ENCODE data around the gene ODF2.
A peak's percentile ranks its signal among the peaks of the same experiment; 100 is the strongest.
"Not testable (repeated sequence)": the region's sequence is repeated elsewhere in the genome, so short reads cannot be mapped to it uniquely, and the experiment has no call there.

Gene ODF2

DNA sequence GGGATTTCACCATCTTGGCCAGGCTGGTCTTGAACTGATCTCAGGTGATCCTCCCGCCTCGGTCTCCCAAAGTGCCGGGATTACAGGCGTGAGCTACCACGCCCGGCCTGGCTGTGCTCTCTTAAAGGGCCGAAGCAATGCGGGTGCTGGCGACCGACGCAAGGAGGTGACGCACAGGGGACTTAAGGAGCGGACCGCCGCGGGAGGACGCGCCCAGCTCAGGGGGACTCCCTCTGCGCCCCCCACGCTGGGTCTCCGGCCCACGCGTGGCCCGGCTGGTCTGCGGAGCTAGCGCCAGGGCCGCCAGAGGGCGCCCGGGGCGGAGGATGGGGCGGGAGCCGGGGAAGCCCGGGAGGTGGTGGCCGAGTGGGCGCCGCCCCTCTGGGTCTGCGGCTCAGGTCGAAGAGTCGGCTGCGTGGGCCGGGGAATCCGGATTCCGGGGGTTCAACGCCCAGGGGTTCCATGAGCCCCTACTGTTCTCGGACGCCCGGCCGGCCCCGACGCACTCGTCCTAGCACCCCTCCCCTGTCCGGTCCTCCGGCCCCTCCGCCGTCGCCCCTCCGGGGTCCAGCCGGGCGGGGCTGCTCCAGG is 35.7 kb upstream of the ODF2 start:
- H3K4me1 Mint-ChIP-seq (ENCODE audit: low read depth): peaks cover 12% of the 10 kb centered on the region

DNA sequence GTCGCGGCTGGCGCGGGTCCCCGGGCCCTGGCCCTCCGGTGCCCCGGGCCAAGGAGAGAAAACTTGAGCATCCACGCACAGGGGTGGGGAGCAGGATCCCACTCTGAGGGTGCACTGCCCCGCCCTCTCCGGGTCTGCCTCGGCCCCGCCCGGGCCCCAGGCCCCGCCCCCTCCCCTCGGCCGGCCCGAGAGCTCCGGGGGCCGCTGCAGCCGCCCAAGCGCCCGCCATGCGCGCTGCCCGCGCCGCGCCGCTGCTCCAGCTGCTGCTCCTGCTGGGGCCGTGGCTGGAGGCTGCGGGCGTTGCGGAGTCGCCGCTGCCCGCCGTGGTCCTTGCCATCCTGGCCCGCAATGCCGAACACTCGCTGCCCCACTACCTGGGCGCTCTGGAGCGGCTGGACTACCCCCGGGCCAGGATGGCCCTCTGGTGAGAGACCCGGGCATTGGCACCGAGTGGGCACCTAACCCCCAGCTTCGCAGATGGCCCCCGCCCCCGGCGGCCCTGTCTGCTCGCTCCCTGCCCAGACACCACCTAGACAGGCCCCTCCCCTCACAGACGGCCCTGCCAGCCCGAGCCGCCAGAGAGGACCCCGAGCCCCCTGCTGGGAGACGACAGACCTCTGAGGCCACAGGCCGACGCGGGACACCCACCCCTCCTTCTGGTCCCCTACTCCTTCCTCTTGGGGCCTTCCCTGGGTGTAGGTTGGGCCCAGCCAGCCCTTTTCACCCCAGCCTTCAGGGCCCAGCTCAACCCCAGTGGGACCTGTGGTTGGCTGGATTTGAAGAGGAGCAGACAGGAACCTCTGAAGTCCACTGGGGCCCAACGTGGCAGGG is 34.9 kb upstream of the ODF2 start, which contains the start of gene CERCAM:
Gene CERCAM, plus strand, starts transcription at position 207 of the 831 bp plus-strand sequence. Its CDS starts 21 bp downstream, at position 228.
- Mint-ChIP-seq H3K27me3 (peaks cover 29% of the 10 kb centered on the region), H3K4me3 (peak within 1 kb of the TSS; percentile 76), H3K36me3 (ENCODE audit: low read depth) (no peaks in the 10 kb centered on the region), H3K9me3 (no peaks in the 10 kb centered on the region), H3K27ac (peak within 1 kb of the TSS; percentile 55), H3K4me1 (ENCODE audit: low read depth) (peaks cover 12% of the 10 kb centered on the region)
- DNase-seq: peak; percentile 77

More for the DNA sequence above, 35.7 kb upstream of the ODF2 start:
- Mint-ChIP-seq H3K4me3 (peak overlapping the region; percentile 76), H3K27me3 (peaks cover 35% of the 10 kb centered on the region), H3K27ac (peak overlapping the region; percentile 55), H3K36me3 (ENCODE audit: low read depth) (no peaks in the 10 kb centered on the region), H3K9me3 (no peaks in the 10 kb centered on the region)
- DNase-seq: peak; percentile 82

DNA sequence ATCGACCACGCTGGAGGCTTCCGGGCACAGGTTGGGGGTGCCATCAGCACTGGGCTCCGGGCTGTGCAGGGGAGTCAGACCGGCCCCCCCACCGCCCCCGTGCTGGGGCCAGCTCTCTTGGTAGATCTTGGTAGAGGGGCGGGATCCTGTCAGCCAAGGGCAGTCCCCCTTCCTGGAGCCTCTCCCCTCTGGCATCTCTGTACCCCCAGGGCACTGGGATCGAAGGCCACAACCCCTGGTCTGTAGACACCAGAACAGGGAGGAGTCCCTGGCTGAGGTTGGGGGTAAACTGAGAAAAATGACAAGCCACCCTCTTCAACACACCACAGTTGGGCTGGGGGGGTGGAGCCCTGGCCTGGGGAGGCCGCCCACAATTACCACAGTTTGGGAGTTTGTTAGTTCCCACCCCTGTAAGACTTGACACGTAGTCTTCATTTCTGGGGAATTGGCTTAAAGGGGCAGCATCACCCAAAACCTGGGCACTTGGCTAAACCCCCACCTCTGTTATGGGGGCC is 34.3 kb upstream of the ODF2 start:
- Mint-ChIP-seq H3K9me3 (no peaks in the 10 kb centered on the region), H3K27me3 (peaks cover 22% of the 10 kb centered on the region), H3K4me1 (ENCODE audit: low read depth) (peaks cover 12% of the 10 kb centered on the region), H3K36me3 (ENCODE audit: low read depth) (no peaks in the 10 kb centered on the region), H3K27ac (no peak overlapping the region), H3K4me3 (peak overlapping the region; percentile 44)
- no peak for DNase-seq

DNA sequence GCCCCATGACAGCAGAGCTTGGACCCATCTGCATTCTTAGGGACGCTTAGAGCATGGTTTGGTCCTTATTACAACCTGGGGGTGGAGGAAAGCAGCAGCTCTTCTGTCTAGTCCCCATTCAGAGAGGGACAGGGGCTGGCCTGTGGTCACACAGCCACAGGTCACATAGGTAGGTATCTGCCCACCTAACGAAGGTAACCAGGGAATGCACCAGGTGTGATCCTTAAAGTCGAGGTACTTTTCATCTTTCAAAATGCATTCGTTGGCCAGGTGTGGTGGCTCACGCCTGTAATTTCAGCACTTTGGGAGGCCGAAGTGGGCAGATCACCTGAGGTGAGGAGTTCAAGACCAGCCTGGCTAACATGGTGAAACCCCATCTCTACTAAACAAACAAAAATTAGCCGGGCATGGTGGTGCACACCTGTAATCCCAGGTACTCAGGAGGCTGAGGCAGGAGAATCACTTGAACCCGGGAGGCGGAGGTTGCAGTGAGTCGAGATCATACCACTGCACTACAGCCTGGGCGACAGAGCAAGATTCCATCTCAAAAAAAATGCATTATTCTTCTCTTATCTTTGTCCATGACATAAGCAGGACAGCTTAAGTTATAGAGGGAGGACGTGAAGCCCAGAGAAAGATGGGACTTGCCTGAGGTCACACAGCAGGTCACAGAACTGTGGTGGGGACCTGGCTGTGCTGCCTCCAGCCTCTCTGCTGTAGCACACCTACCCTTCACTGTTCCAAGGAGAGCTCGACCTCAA is 33.6 kb upstream of the ODF2 start:
- Mint-ChIP-seq H3K4me1 (ENCODE audit: low read depth) (peaks cover 12% of the 10 kb centered on the region), H3K27me3 (peaks cover 20% of the 10 kb centered on the region)
- H3K36me3 Mint-ChIP-seq (ENCODE audit: low read depth); DNase-seq; H3K4me3 Mint-ChIP-seq; H3K27ac Mint-ChIP-seq; H3K9me3 Mint-ChIP-seq: not testable (repeated sequence)

DNA sequence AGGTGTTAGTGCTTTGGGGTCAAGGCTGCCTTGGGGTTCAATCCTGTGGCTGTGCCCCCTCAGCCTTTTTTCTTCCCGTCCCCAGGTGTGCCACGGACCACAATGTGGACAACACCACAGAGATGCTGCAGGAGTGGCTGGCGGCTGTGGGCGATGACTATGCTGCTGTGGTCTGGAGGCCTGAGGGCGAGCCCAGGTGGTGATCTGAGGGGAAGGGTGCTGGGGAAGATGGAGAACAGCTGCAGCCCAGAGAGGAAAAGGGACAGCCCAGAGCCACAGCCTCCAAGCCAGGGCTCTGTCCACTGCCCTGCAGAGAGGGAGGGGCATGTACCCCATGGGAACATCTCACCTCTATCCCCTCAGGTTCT is 33.0 kb upstream of the ODF2 start:
- peaks cover 12% of the 10 kb centered on the region for H3K4me1 Mint-ChIP-seq (ENCODE audit: low read depth)
- peaks cover 15% of the 10 kb centered on the region for H3K27me3 Mint-ChIP-seq
- DNase-seq: no peak
- H3K4me3 Mint-ChIP-seq: no peak overlapping the region
- H3K9me3 Mint-ChIP-seq: no peaks in the 10 kb centered on the region
- no peaks in the 10 kb centered on the region for H3K36me3 Mint-ChIP-seq (ENCODE audit: low read depth)
- H3K27ac Mint-ChIP-seq: no peak overlapping the region

DNA sequence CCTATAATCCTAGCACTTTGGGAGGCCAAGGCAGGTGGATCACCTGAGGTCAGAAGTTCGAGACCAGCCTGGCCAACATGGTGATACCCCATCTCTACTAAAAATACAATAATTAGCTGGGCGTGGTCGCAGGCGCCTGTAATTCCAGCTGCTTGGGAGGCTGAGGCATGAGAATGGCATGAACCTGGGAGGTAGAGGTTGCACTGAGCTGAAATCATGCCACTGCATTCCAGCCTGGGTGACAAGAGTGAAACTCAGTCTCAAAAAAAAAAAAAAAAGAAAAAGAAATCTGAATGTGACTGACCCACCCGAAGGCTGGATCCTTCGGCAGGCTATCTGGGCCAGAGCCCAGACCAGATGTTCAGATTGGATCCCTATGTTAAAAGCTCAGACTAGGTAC is 32.5 kb upstream of the ODF2 start:
- H3K9me3 Mint-ChIP-seq; DNase-seq; H3K36me3 Mint-ChIP-seq (ENCODE audit: low read depth); H3K27ac Mint-ChIP-seq; H3K4me3 Mint-ChIP-seq: not testable (repeated sequence)
- Mint-ChIP-seq H3K4me1 (ENCODE audit: low read depth) (peaks cover 12% of the 10 kb centered on the region), H3K27me3 (peaks cover 15% of the 10 kb centered on the region)

DNA sequence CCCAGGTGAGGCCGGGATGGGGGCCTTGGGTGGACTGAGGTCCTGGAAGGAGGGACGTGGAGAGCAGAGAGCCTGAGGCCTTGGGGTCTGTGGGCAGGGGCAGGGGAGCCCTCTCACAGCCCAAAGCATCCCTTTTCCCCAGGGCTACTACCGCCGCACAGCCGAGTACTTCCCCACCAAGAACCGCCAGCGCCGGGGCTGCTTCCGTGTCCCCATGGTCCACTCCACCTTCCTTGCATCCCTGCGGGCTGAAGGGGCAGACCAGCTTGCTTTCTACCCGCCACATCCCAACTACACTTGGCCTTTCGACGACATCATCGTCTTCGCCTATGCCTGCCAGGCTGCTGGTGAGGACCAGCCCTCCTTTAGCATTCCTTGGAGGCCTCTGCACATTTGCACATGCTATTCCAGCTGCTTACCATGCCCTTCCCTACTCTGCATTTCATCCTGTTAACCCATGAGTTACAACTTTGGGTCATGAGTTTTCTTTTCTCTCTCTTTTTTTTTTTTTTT is 31.5 kb upstream of the ODF2 start:
- Mint-ChIP-seq H3K9me3 (no peaks in the 10 kb centered on the region), H3K4me1 (ENCODE audit: low read depth) (peaks cover 7% of the 10 kb centered on the region), H3K27me3 (peaks cover 8% of the 10 kb centered on the region), H3K27ac (no peak overlapping the region), H3K4me3 (no peak overlapping the region), H3K36me3 (ENCODE audit: low read depth) (no peaks in the 10 kb centered on the region)
- no peak for DNase-seq

DNA sequence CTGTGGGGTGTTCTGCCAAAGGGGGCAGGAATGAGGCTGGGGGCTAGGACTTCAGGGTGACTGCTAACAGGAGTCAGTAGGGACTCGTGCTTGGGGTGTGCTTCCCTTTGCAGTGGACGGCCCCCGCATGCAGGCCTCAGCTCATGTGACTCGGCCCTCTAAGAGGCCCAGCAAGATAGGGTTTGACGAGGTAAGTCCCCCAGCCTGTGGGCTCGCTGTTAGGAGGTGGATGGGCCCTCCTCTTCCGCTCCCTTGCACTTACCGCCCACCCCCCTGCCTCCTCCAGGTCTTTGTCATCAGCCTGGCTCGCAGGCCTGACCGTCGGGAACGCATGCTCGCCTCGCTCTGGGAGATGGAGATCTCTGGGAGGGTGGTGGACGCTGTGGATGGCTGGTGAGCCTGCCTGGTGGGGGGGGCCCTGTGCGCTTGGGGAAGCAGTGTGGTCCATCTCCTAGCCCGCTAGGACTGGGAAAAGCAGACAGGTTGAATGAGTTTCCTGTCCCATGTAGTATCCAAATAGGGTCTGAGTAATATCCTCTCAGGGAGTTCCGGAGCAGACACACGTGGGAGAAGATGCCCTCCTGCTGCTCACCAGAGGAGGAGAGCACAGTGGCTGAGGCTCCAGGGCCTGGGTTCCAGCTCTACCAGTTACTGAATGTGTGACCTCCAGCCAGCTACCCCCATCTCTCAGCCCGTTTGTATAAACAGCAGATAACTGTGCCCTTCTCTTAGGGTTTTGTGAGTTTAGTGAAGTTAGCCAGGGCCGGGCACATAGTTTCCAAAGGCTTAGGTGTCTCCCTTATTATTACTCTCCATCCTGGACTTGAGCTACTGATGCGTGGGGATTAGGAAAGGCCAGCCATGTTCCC is 26.9 kb upstream of the ODF2 start:
- DNase-seq: no peak
- H3K9me3 Mint-ChIP-seq: no peaks in the 10 kb centered on the region
- H3K36me3 Mint-ChIP-seq (ENCODE audit: low read depth): no peaks in the 10 kb centered on the region
- H3K4me1 Mint-ChIP-seq (ENCODE audit: low read depth): no peaks in the 10 kb centered on the region
- H3K27me3 Mint-ChIP-seq: no peaks in the 10 kb centered on the region
- H3K4me3 Mint-ChIP-seq: no peak overlapping the region
- no peak overlapping the region for H3K27ac Mint-ChIP-seq

DNA sequence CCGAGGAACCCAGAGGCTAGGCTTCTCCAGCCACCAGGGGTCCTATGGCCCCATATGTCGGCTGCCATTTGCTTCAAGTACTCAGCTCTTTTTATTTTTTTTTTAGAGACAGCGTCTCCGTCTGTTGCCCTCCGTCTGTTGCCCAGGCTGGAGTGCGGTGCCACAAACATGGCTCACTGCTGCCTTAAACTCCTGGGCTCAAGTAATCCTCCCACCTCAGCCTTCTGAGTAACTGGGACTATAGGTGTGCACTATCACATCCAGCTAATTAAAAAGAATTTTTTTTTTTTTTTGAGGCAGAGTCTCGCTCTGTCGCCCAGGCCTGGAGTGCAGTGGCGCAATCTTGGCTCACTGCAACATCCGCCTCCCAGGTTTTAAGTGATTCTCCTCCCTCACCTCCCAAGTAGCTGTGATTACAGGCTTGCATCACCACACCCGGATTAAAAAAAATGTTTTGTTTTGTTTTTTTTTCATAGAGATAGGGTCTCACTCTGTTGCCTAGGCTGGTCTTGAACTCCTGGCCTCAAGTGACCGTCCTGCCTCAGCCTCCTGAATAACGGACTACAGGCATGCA is 26.2 kb upstream of the ODF2 start:
- Mint-ChIP-seq H3K4me3 (no peak overlapping the region), H3K27me3 (no peaks in the 10 kb centered on the region), H3K27ac (no peak overlapping the region), H3K9me3 (no peaks in the 10 kb centered on the region), H3K4me1 (ENCODE audit: low read depth) (no peaks in the 10 kb centered on the region), H3K36me3 (ENCODE audit: low read depth) (no peaks in the 10 kb centered on the region)
- DNase-seq: no peak

DNA sequence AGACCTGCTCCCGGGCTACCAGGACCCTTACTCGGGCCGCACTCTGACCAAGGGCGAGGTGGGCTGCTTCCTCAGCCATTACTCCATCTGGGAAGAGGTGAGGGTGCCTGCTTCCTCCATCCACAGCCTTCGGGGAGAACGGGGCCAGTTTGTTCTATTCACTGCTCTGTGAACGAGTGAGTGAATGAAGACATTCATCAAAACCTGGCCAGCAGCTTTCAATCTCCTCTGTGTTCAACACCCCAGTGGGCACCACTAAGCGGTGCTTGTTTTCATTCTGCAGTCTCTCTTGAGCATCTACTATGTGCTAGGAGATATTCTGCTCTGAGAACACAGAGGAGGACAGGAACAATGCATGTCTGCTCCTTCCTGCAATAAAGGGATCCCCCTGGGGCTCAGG is 24.6 kb upstream of the ODF2 start:
- H3K9me3 Mint-ChIP-seq: no peaks in the 10 kb centered on the region
- H3K4me3 Mint-ChIP-seq: no peak overlapping the region
- H3K36me3 Mint-ChIP-seq (ENCODE audit: low read depth): no peaks in the 10 kb centered on the region
- H3K27me3 Mint-ChIP-seq: no peaks in the 10 kb centered on the region
- DNase-seq: no peak
- H3K4me1 Mint-ChIP-seq (ENCODE audit: low read depth): no peaks in the 10 kb centered on the region
- H3K27ac Mint-ChIP-seq: no peak overlapping the region

DNA sequence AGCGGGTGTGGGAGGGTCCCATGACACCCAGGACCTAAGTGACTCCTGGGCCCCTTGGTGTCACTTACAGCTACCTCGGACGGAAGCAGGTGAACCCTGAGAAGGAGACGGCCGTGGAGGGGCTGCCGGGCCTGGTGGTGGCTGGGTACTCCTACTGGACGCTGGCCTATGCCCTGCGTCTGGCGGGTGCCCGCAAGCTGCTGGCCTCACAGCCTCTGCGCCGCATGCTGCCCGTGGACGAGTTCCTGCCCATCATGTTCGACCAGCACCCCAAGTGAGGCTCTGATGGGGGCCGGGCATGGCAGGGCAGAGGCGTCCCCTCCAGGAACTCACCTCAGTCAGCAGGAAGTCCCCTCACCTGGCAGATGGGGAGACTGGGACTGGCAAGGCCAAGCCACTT is 21.5 kb upstream of the ODF2 start:
- H3K4me1 Mint-ChIP-seq (ENCODE audit: low read depth): peaks cover 4% of the 10 kb centered on the region
- H3K9me3 Mint-ChIP-seq: no peaks in the 10 kb centered on the region
- H3K27me3 Mint-ChIP-seq: no peaks in the 10 kb centered on the region
- H3K36me3 Mint-ChIP-seq (ENCODE audit: low read depth): no peaks in the 10 kb centered on the region
- no peak overlapping the region for H3K27ac Mint-ChIP-seq
- no peak overlapping the region for H3K4me3 Mint-ChIP-seq
- DNase-seq: no peak

DNA sequence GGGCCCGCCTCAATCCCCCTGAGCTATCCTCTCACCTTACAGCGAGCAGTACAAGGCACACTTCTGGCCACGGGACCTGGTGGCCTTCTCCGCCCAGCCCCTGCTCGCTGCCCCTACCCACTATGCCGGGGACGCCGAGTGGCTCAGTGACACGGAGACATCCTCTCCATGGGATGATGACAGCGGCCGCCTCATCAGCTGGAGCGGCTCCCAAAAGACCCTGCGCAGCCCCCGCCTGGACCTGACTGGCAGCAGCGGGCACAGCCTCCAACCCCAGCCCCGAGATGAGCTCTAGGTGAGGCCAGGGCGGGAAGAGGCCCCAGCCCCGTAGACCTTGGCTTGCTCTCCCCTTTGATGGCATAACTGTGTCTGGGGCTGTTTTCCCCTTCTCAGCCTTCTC is 20.2 kb upstream of the ODF2 start:
- Mint-ChIP-seq H3K4me1 (ENCODE audit: low read depth) (peaks cover 4% of the 10 kb centered on the region), H3K27me3 (no peaks in the 10 kb centered on the region), H3K36me3 (ENCODE audit: low read depth) (no peaks in the 10 kb centered on the region), H3K4me3 (no peak overlapping the region), H3K9me3 (no peaks in the 10 kb centered on the region), H3K27ac (no peak overlapping the region)
- DNase-seq: no peak

DNA sequence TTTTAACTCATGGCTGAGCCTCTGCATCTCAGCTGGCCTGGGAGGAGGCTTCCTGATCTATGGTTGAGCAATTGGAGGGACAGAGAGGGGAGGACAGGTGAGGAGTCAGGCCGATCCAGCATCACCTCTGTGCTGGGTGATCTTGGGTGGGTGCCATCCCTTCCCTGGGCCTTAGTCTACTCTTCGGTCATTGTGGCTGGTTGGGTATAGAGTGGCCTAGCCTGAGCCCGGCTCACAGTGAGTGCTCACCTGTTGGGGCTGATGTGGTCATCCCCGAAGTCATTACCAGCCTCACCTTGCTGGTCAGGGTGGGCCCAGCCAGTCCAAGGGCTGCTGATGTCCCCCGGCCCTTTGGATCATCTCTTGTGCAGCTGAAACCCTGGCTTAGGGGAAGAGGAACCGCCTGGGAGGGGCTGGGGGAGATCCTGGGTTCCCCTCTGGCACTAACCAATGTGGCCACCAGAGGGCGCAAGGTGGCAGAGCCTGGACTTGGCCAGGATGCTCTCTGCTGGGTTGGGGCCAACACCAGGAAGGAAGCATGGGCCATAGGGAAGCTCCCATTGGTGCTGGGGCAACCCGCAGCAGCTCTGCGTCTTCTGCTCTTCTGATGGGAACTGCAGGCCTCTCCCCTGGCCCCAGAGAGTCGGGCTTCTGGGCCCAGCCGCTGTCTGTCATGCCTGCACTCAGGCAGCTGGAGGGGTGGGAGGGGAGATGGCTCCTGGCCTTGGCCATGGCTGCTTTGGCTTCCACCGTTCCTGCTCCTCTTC is 17.3 kb upstream of the ODF2 start:
- DNase-seq: peak; percentile 90
- peaks cover 4% of the 10 kb centered on the region for H3K4me1 Mint-ChIP-seq (ENCODE audit: low read depth)
- no peaks in the 10 kb centered on the region for H3K27me3 Mint-ChIP-seq
- H3K4me3 Mint-ChIP-seq: no peak overlapping the region
- no peak overlapping the region for H3K27ac Mint-ChIP-seq
- H3K36me3 Mint-ChIP-seq (ENCODE audit: low read depth): no peaks in the 10 kb centered on the region
- no peaks in the 10 kb centered on the region for H3K9me3 Mint-ChIP-seq

Data from activated T-cell treated with anti-CD3 and anti-CD28 coated beads, Interleukin-2, amount 50 U/mL, for 24 hours (primary cell).